Stomach (tissue), 9 donors: Measurements from ENCODE around the gene JMJD7. TPM values are rescaled to one million over a fixed set of nuclear protein-coding genes. Genes with fewer than 3 reads are reported as not detected.
A peak's percentile ranks its signal among the peaks of the same experiment; 100 is the strongest.

Source experiments
- DNase-seq, 2 donors: peaks; one replicate each; pipeline versions ENCODE4 v3.0.0 to v3.0.0-alpha.2; 2013 to 2019
- H3K27ac ChIP-seq, 5 donors: fragments of 200-600 bp in 4 of 5; sonication (generic) in 4 of 5; one replicate each; pipeline ENCODE4 v1.5.1; 2013 to 2019; ENCODE audit warnings: mild to moderate bottlenecking in 1 of 5, moderate library complexity in 1 of 5
- H3K27me3 ChIP-seq, 3 donors: fragments of 200-600 bp; sonication (generic); one replicate each; pipeline ENCODE4 v1.5.1; 2017 to 2019; ENCODE audit warnings: mixed run types in 1 of 3
- H3K36me3 ChIP-seq, 4 donors: fragments of 200-600 bp; sonication (generic); 1 replicate in 3 of 4; 2 replicates in 1 of 4; pipeline ENCODE4 v1.5.1; 2016 to 2019
- H3K4me1 ChIP-seq, 4 donors: fragments of 200-600 bp; sonication (generic); one replicate each; pipeline ENCODE4 v1.5.1; 2016 to 2019
- H3K4me3 ChIP-seq, 4 donors: fragments of 200-600 bp; sonication (generic) in 3 of 4; one replicate each; pipeline ENCODE4 v1.5.1; 2016 to 2019; ENCODE audit warnings: mild to moderate bottlenecking in 1 of 4
- H3K9me3 ChIP-seq, 4 donors: fragments of 200-600 bp; sonication (generic); one replicate each; pipeline ENCODE4 v1.5.1; 2016 to 2019
- EP300 ChIP-seq: sonication (generic); formaldehyde crosslinking; IDR thresholded peaks from one replicate; pipeline ENCODE4 v1.6.1; 2017; ENCODE audit warnings: antibody characterized with exemption
- POLR2A ChIP-seq, 4 donors: fragments of 450-650 bp; IDR thresholded peaks; one replicate each; pipeline ENCODE4 v1.6.1; 2016; ENCODE audit warnings: antibody characterized with exemption in 4 of 4, control low read depth in 2 of 4, mild to moderate bottlenecking in 1 of 4, moderate library complexity in 1 of 4
- POLR2AphosphoS5 ChIP-seq, 3 donors: sonication (generic); formaldehyde crosslinking; IDR thresholded peaks; one replicate each; pipeline ENCODE4 v1.6.1; 2016; ENCODE audit warnings: antibody characterized with exemption in 3 of 3
- WGBS, 5 donors: extraction: QIAGEN DNeasy Blood & Tissue Kit in 3 of 5; methylation state at CpG; one replicate each; pipeline versions ENCODE4 v1.1.5 to v1.1.7; 2013 to 2018; 5-methylcytosine and 5-hydroxymethylcytosine counted together
- intact Hi-C: fragments of 100-400 bp; cut with DNase I; formaldehyde crosslinking; loops from one replicate; pipeline ENCODE4 v1.15.1; 2023; ENCODE audit warnings: low total_unique reads
- polyA plus RNA-seq, 3 donors: library from polyadenylated mRNA; stranded (reverse); fragments of 200-250 nt; gene quantifications; one replicate each; pipeline ENCODE4 v1.2.3, GENCODE V29; 2013
- total RNA-seq, 5 donors: library from RNA; depleted of rRNA; stranded (reverse); fragments of >200 nt; gene quantifications; one replicate each; pipeline versions ENCODE4 v1.1.0 to v1.2.3, GENCODE V29; 2014 to 2016
- TF ChIP-seq, protein P1 (sequence below), 7 experiments: fragments of 450-650 bp in 4 of 7; fragments of 200-600 bp in 3 of 7; sonication (generic) in 3 of 7; IDR thresholded peaks; one replicate each; pipeline ENCODE4 v1.5.1; 2016 to 2019; ENCODE audit warnings: antibody characterized with exemption in 7 of 7, control low read depth in 2 of 7, mild to moderate bottlenecking in 1 of 7
- donor health status: healthy with polysubstance abuse.
- donor health status: Bipolar disorder and iron deficiency.
- donor health status: healthy.

The JMJD7 gene
- total and polyA plus RNA-seq, 8 donors: 0.55 to 24.2 (median 10.0) TPM; not detected in 2

DNA sequence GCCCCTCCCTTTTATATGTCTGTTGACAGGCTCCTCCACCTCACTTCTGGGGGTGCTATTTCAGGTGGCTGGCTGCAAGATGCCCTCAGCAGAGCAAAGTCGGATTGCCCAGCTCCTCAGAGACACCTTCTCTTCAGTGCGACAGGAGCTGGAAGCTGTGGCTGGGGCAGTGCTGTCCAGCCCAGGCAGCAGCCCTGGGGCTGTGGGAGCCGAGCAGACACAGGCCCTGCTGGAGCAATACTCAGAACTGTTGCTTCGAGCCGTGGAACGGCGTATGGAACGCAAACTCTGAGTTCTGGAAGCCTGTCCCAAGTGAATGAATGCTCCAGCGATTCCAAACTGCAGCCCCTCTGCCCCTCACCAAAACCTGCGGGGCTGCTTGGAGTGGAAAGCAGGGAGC, 2.7 kb upstream of the JMJD7 start:
- H3K9me3 ChIP-seq: no peaks in the 10 kb centered on the region
- no peak overlapping the region for H3K4me3 ChIP-seq
- H3K36me3 ChIP-seq: peaks cover 34 to 69% (median 58%) of the 10 kb centered on the region in 4 donors
- 87 to 96% (median 89%) methylated on average over 9 to 10 of the region's 10 CpGs for WGBS, 5 donors
- no peaks in the 10 kb centered on the region for H3K27me3 ChIP-seq
- peaks cover 13 to 45% (median 32%) of the 10 kb centered on the region in 4 donors for H3K4me1 ChIP-seq
- no peak overlapping the region for H3K27ac ChIP-seq
- no peak for DNase-seq
- intact Hi-C loops: no loop called here
- TF ChIP-seq EP300: no peak
- TF ChIP-seq, protein P1, sequence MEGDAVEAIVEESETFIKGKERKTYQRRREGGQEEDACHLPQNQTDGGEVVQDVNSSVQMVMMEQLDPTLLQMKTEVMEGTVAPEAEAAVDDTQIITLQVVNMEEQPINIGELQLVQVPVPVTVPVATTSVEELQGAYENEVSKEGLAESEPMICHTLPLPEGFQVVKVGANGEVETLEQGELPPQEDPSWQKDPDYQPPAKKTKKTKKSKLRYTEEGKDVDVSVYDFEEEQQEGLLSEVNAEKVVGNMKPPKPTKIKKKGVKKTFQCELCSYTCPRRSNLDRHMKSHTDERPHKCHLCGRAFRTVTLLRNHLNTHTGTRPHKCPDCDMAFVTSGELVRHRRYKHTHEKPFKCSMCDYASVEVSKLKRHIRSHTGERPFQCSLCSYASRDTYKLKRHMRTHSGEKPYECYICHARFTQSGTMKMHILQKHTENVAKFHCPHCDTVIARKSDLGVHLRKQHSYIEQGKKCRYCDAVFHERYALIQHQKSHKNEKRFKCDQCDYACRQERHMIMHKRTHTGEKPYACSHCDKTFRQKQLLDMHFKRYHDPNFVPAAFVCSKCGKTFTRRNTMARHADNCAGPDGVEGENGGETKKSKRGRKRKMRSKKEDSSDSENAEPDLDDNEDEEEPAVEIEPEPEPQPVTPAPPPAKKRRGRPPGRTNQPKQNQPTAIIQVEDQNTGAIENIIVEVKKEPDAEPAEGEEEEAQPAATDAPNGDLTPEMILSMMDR (IDR thresholded peaks at IDR 0.05): no peak
- TF ChIP-seq POLR2AphosphoS5 (IDR thresholded peaks at IDR 0.05): no peak
- TF ChIP-seq POLR2A (IDR thresholded peaks at IDR 0.05): no peak

DNA sequence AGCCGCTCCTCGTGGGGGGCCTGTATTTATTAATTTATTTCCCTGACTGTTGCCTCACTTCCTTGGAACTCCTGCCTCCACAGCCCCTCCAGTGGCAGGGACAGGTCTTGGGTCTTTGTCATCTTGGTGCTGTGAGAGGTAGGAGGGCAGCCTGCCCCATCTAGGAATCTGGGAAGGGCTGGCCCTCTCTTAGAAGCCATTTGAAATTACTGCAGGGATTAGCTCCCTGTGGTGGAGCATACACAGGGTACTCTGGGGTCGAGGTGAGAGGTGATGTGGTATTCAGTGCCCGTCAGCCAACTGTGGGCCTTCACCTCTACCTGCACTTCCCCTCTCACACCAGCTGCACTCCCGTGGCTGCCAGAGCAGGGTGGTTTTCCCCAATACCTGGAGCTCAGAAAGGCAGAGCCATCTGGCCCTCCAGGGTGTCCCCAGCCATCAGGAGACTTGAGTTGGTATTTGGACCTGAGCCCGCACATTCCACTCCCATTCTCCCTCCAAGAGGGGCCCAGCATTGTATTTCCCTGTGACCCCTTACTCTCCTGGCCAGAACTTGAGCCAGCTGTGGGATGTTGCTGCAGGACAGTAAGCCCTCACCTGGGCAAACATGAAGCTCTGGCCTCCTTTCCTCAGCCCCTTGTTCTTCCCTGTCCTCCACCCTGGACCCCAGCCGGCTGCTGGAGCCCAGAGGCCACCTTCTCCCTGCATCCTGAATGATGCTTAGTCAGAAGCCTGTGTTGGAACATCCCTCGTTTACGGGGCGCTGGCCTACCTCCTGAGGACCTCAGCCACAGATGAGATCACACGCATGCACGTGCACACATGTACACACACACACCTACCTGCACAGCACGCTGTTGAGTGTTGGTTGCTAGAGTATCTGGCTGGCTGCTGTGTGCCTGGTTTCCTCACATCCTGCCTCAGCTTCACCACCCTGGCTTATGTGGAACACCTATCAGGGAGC, 2.0 kb upstream of the JMJD7 start:
- H3K9me3 ChIP-seq: no peaks in the 10 kb centered on the region
- no peaks in the 10 kb centered on the region for H3K27me3 ChIP-seq
- peaks cover 33 to 68% (median 54%) of the 10 kb centered on the region in 4 donors for H3K36me3 ChIP-seq

DNA sequence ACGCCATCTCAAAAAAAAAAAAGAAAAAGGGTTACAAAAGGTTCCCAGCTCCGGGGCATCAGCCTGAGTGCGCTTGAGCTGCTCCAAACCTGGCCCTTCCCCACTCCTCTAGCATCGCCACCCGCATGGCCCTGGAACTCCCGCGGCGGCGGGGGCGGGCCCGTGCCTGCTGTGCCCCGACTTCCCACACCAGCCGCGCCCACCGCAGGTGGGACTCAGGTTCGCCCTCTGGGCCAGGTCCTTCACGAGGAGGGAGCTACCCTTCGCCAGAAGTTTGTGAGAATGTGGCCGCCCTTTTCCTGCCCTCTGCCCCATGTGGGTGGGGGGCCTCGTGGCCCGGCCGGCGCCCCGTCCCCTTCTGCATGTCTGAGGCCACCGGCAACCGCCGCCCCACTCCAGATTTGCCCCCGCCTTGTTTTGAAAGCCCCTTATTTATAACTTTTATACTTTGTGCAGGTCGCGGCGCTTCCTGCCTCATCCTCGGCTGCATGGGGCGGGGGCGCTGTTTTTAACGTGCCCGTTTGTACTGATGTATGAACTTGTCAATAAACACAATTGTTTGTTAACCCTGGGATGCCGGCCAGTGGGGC, 507 bp upstream of the JMJD7 start:
- peaks cover 13 to 45% (median 40%) of the 10 kb centered on the region in 4 donors for H3K4me1 ChIP-seq
- 2 to 6% (median 4%) methylated on average over 27 to 37 of the region's 37 CpGs for WGBS, 5 donors
- H3K4me3 ChIP-seq: peak overlapping the region; percentile 63 to 85 (median 80)
- intact Hi-C loops: no loop called here
- peak; percentile 34 to 69 for DNase-seq
- peak overlapping the region in 4 of 5 donors; percentile 87 to 92 (median 90) for H3K27ac ChIP-seq
- no peak for TF ChIP-seq POLR2AphosphoS5 (IDR thresholded peaks at IDR 0.05)
- TF ChIP-seq EP300: no peak
- TF ChIP-seq, protein P1 (IDR thresholded peaks at IDR 0.05): no peak
- no peak for TF ChIP-seq POLR2A (IDR thresholded peaks at IDR 0.05)
- H3K9me3 ChIP-seq: no peaks in the 10 kb centered on the region
- peaks cover 26 to 68% (median 50%) of the 10 kb centered on the region in 4 donors for H3K36me3 ChIP-seq
- no peaks in the 10 kb centered on the region for H3K27me3 ChIP-seq

More for the DNA sequence above, 2.0 kb upstream of the JMJD7 start:
- Histone ChIP-seq H3K4me3 (no peak overlapping the region), H3K4me1 (peaks cover 13 to 47% (median 37%) of the 10 kb centered on the region in 4 donors), H3K27ac (no peak overlapping the region)
- intact Hi-C loops: no loop called here
- no peak for TF ChIP-seq EP300
- no peak for TF ChIP-seq POLR2A (IDR thresholded peaks at IDR 0.05)
- TF ChIP-seq, protein P1 (IDR thresholded peaks at IDR 0.05): no peak
- no peak for DNase-seq
- WGBS, 5 donors: 77 to 85% (median 83%) methylated on average over 11 to 13 of the region's 13 CpGs

DNA sequence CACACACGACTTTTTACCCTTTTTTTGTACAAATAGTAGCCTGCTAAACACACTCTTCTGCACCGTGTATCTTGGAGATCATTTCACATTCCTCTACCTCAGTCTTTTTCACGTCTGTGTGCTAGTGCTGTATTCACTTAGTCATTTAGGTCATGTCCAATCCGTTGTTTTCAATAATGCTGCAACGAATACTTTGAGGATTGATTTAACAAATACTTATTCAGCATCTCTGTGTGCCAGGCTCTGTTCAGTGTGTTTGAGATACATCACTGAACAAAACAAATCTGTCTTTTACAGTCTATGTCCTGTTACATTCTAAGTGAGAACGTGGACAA, 882 bp downstream of the JMJD7 start:
- Histone ChIP-seq H3K9me3 (no peaks in the 10 kb centered on the region), H3K36me3 (peaks cover 13 to 58% (median 40%) of the 10 kb centered on the region in 4 donors), H3K27me3 (no peaks in the 10 kb centered on the region), H3K27ac (peak overlapping the region in 3 of 5 donors; percentile 87 to 92 (median 92)), H3K4me1 (peaks cover 13 to 52% (median 43%) of the 10 kb centered on the region in 4 donors), H3K4me3 (peak overlapping the region; percentile 63 to 85 (median 80))
- TF ChIP-seq, protein P1 (IDR thresholded peaks at IDR 0.05): no peak
- TF ChIP-seq EP300 (no peak), POLR2A (IDR thresholded peaks at IDR 0.05) (no peak), POLR2AphosphoS5 (IDR thresholded peaks at IDR 0.05) (no peak)
- WGBS, 5 donors: 6 to 12% (median 8%) methylated on average over 6 of the region's 6 CpGs
- intact Hi-C loops: no loop called here
- DNase-seq: no peak
